Fibroblast of mammary gland (primary cell): Measurements from ENCODE around the gene PPM1N.

Source experiments
- DNase-seq: peaks from one replicate; pipeline ENCODE4 v3.0.0-alpha.2; 2010; ENCODE audit warnings: low read depth
- H3K4me3 ChIP-seq: 2 replicates; pipeline ENCODE4 v1.5.1; 2011; ENCODE audit warnings: low read depth, mild to moderate bottlenecking, low read length, moderate library complexity; ENCODE audit not compliant: control insufficient read depth
- CTCF ChIP-seq: conservative IDR thresholded peaks from 2 replicates; pipeline ENCODE4 v1.5.1; 2011; ENCODE audit warnings: low read depth, low read length, inconsistent platforms; ENCODE audit not compliant: control insufficient read depth, insufficient read depth

The PPM1N gene

GRCh38 chr19:45455707-45456499 is 42.3 kb upstream of the PPM1N start:
- peak; percentile 98 for DNase-seq
- H3K4me3 ChIP-seq = no peak overlapping the region
- TF ChIP-seq CTCF = no peak

DNA sequence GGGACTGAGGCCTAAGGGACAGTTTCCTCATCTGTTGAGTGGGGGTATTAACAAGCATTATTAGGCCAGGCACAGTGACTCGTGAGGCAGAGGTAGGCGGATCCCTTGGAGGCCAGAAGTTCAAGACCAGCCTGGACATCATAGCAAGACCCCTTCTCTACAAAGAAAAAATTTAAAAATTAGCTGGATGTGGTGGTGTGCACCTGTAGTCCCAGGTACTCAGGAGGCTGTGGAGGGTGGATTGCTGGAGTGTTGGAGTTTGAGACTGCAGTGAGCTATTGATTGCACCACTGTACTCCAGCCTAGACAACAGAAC is 41.8 kb upstream of the PPM1N start:
- no peak overlapping the region for H3K4me3 ChIP-seq
- no peak for DNase-seq
- TF ChIP-seq CTCF = no peak

DNA sequence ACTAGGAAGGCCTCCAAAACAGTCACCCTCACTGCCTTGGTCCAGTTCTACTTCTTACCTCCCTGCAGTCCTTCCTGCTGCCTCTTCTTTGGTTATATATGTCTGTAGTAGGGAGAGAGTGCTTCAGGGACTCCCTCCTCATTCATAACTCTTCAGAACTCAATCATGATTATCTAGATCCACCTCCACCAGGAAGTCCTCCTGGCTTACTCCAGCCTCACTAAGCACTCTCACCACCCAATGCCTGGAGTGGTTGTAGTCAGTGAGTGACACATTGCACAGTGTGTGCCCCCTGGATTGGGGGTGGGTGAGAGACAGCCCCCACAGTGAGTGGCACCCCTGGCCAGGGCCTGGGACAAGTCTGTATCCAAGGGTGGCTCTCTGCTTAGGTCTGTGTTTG is 40.5 kb upstream of the PPM1N start:
- no peak for TF ChIP-seq CTCF
- no peak overlapping the region for H3K4me3 ChIP-seq
- no peak for DNase-seq

DNA sequence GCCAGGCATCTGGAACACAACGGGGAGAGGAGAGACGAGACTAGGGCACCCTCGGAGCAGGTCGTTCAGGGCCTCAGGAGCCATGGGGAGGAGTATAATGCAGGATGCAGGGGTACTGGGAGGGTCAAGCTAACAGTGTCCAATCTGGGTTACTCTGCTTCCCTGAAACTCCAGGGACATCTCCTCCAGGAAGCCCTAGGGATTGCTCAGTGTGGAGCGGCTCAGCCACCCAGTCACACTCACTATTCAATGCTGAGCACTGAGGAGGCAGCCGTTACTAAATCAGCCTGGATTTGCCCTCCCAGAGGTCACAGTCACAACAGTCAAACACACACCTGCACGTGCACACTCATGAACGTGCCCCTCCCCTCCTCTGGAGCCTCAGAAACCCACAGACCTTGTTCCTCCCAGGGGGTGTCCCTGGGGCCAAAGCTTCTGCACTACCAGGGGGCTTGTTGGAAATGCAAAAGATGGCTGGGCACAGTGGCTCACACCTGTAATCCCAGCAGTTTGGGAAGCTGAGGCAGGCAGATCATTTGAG is 37.4 kb upstream of the PPM1N start:
- no peak for DNase-seq
- no peak for TF ChIP-seq CTCF
- H3K4me3 ChIP-seq = no peak overlapping the region

DNA sequence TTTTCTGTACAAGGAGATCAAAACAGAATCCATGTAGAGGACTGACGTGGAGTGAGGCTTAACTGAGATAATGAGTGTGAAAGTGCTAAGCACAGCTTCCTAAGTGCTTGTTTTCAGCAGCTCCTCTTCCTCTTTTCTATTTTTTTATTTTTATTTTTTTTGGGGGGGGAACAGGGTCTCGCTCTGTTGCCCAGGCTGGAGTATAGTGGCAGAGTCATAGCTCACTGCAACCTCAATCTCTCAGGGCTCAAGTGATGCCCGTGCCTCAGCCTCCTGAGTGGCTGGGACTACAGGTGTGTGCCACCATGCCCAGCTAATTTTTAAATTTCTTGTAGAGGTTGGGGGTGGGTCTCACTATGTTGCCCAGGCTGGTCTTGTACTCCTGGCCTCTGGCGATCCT is 36.1 kb upstream of the PPM1N start:
- no peak for TF ChIP-seq CTCF
- DNase-seq = no peak
- no peak overlapping the region for H3K4me3 ChIP-seq

DNA sequence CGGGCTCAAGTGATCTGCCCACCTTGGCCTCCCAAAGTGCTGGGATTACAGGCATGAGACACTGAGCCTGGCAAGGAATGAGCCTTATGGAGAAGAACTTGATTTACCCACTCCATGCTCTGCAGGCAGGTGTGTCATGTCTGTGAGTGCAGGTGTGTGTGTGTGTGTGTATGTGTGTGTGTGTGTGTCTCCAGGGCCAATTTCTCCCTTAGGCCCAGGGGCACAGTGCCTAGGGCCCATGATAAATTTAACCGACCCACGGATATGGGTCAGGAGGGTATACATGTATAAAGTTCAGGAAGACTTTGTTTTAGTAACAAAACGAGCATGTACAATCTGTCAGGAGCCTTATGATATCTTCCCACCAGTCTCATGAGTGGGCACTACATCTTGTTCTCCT is 35.0 kb upstream of the PPM1N start:
- no peak overlapping the region for H3K4me3 ChIP-seq
- no peak for TF ChIP-seq CTCF
- no peak for DNase-seq
